Measurements from ENCODE around the gene ENTPD6. TPM values are rescaled to one million over a fixed set of nuclear protein-coding genes. Genes with fewer than 3 reads are reported as not detected.

Gene ENTPD6
- total RNA-seq, 2 donors from 2014 or later = 55.3 to 58.7 TPM

DNA sequence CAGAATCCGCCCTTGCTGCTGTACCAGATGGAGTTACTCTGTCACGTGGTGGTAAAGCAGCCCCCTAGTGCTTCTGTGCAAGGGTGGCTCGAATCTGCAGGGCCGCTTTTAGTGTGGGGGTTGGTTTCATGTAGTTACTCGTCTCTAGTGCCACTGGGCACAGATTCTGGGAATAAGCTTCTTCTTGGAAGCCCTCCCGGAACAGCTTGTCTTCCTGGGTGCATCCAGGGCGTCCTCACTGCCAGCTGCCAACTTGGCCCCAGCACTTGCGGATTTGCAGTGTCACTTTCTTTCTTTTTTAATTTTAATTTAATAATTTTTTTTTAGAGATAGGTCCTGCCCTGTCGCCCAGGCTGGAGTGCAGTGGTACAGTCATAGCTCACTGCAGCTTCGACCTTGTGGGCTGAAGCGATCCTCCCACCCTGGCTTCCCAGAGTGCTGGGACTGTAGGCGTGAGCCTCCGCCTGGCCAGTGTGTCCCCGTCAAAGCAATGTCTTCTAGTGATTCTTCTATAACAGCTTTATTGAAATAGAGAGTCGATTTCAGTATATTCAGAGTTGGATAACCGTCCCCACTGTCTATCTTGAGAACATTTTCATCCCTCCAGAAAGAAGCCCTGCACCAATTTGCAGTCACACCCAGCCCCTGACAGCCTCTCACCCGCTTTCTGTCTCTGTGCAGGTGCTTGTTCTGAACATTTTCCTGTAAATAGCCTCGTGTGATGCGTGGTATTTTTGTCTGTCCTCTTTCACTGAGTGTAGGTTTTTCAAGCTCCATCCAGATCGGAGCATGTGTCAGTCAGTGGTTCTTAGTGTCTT lies 78.2 kb downstream of the ENTPD6 start:
- Mint-ChIP-seq H3K9me3 (no peaks in the 10 kb centered on the region), H3K27me3 (ENCODE audit: low read depth) (no peaks in the 10 kb centered on the region), H3K4me3 (no peak overlapping the region), H3K4me1 (ENCODE audit: low read depth) (no peaks in the 10 kb centered on the region), H3K27ac (no peak overlapping the region), H3K36me3 (ENCODE audit: insufficient read depth in 2 of 2) (peaks cover 0 to 5% of the 10 kb centered on the region in 2 donors)
- DNase-seq = no peak
- ATAC-seq (replicated peaks in 1 of 2) = no peak

- no peak for DNase-seq
- ATAC-seq (replicated peaks in 1 of 2) = no peak
- Mint-ChIP-seq H3K4me3 (no peak overlapping the region), H3K4me1 (ENCODE audit: low read depth) (no peaks in the 10 kb centered on the region), H3K27ac (no peak overlapping the region), H3K9me3 (no peaks in the 10 kb centered on the region), H3K36me3 (ENCODE audit: insufficient read depth in 2 of 2) (peaks cover 0 to 5% of the 10 kb centered on the region in 2 donors), H3K27me3 (ENCODE audit: low read depth) (no peaks in the 10 kb centered on the region)
Measured at GRCh38 chr20:25274481-25274880, 79.0 kb downstream of the ENTPD6 start.

- H3K36me3 Mint-ChIP-seq (ENCODE audit: insufficient read depth in 2 of 2) = peaks cover 0 to 2% of the 10 kb centered on the region in 2 donors
- no peak overlapping the region for H3K4me3 Mint-ChIP-seq
- H3K4me1 Mint-ChIP-seq (ENCODE audit: low read depth) = no peaks in the 10 kb centered on the region
- DNase-seq (no peak), ATAC-seq (replicated peaks in 1 of 2) (no peak)
- H3K27me3 Mint-ChIP-seq (ENCODE audit: low read depth) = no peaks in the 10 kb centered on the region
- no peak overlapping the region for H3K27ac Mint-ChIP-seq
- H3K9me3 Mint-ChIP-seq = no peaks in the 10 kb centered on the region
Measured at GRCh38 chr20:25274891-25275812, 79.6 kb downstream of the ENTPD6 start.

GRCh38 chr20:25275813-25276532 lies 80.5 kb downstream of the ENTPD6 start:
- no peak overlapping the region for H3K27ac Mint-ChIP-seq
- H3K27me3 Mint-ChIP-seq (ENCODE audit: low read depth) = no peaks in the 10 kb centered on the region
- no peak overlapping the region for H3K4me3 Mint-ChIP-seq
- H3K9me3 Mint-ChIP-seq = no peaks in the 10 kb centered on the region
- ATAC-seq (replicated peaks in 1 of 2) (no peak), DNase-seq (no peak)
- peaks cover 1 to 2% of the 10 kb centered on the region in 2 donors for H3K36me3 Mint-ChIP-seq (ENCODE audit: insufficient read depth in 2 of 2)
- no peaks in the 10 kb centered on the region for H3K4me1 Mint-ChIP-seq (ENCODE audit: low read depth)

Other genes with a start within 250 kb of the ENTPD6 start
- gene CST7, start 246.4 kb upstream of the ENTPD6 start, total RNA-seq = 100 to 1,000 TPM; 136 to 174 TPM
- gene APMAP, start 203.0 kb upstream of the ENTPD6 start, total RNA-seq = 10 to 100 TPM; 65.2 to 70.2 TPM
- gene ACSS1, start 137.6 kb upstream of the ENTPD6 start, total RNA-seq = 10 to 100 TPM; 18.2 to 23.8 TPM
- under 1 TPM in 1 of 2 donors, not detected in 1; 0.12 TPM for gene VSX1, start 113.6 kb upstream of the ENTPD6 start, total RNA-seq
- gene PYGB, start 52.4 kb downstream of the ENTPD6 start, total RNA-seq = 10 to 100 TPM; 43.7 to 48.3 TPM
- gene ABHD12, start 195.1 kb downstream of the ENTPD6 start, total RNA-seq = 10 to 100 TPM; 25.5 to 26.5 TPM
- gene GINS1, start 212.0 kb downstream of the ENTPD6 start, total RNA-seq = 10 to 100 TPM; 22.4 to 24.3 TPM

All from activated T-cell treated with anti-CD3 and anti-CD28 coated beads, Interleukin-2, amount 50 U/mL, for 72 hours (primary cell).